ENCODE results near the gene ZNF488.
"Not testable (repeated sequence)": the region's sequence is repeated elsewhere in the genome, so short reads cannot be mapped to it uniquely, and the experiment has no call there.

Gene ZNF488

DNA sequence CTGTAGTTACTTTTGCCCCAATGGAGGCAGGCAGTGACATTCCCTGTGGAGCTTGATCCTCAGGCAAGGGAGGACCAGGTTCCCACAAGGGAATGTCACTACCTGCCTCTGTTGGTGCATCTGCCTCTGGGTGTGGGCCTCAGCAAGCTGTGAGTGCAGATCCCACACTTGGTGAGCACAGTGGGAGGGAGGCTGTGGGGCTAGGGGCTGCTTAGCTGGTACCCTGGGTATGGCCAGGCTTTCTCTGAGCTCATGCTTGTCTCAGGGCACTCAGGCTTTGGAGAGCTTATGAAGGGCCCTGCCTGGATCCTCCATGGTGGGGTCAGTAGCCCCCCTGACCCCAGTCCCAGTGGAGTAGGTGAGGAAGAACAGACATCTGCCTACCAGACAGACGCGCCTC lies 16.2 kb upstream of the ZNF488 start:
- H3K4me3 ChIP-seq (replicated peaks; ENCODE audit: low read depth, low read length) = no peak overlapping the region
- DNase-seq (ENCODE audit: low read depth) = no peak
- TF ChIP-seq, protein P1, sequence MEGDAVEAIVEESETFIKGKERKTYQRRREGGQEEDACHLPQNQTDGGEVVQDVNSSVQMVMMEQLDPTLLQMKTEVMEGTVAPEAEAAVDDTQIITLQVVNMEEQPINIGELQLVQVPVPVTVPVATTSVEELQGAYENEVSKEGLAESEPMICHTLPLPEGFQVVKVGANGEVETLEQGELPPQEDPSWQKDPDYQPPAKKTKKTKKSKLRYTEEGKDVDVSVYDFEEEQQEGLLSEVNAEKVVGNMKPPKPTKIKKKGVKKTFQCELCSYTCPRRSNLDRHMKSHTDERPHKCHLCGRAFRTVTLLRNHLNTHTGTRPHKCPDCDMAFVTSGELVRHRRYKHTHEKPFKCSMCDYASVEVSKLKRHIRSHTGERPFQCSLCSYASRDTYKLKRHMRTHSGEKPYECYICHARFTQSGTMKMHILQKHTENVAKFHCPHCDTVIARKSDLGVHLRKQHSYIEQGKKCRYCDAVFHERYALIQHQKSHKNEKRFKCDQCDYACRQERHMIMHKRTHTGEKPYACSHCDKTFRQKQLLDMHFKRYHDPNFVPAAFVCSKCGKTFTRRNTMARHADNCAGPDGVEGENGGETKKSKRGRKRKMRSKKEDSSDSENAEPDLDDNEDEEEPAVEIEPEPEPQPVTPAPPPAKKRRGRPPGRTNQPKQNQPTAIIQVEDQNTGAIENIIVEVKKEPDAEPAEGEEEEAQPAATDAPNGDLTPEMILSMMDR (IDR thresholded peaks at IDR 0.05; ENCODE audit: low read length, missing control alignments) = no peak

DNA sequence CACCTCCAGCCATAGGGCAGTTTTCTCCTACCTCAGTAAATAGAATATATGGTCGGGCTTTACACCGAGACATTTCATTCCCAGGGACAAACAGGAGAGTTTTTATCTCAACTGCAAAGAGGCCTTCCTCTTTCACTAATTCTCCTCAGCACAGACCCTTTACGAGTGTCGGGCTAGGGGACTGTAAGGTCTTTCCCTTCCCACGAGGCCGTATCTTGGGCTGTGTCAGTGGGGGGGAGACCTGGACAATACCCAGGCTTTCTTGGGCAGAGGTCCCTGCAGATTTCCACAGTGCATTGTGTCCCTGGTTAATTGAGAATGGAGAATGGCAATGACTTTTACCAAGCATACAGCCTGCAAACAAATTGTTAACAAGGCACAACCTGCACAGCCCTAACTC lies 13.2 kb upstream of the ZNF488 start:
- H3K4me3 ChIP-seq (replicated peaks; ENCODE audit: low read depth, low read length) = no peak overlapping the region
- TF ChIP-seq, protein P1 (IDR thresholded peaks at IDR 0.05; ENCODE audit: low read length, missing control alignments) = no peak
- no peak for DNase-seq (ENCODE audit: low read depth)

DNA sequence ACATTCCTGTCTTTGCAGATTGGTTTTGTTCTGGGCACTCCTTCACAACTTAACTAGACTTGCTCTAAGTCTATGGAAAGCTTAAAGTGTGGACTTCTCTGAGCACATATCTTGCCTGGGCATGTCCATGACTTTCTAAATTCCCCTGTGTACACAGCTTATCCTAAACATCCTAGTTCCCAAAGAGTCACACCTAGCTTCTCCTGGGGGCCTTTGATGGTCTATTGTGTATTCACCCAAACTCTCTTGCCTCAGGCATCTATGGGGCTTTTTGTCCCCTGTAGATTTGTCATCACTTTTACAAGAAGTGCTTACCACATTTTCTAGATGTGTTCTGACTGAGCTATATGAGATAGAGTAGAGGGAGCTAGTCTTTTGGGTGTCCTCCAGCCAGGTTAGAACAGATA lies 12.2 kb upstream of the ZNF488 start:
- H3K4me3 ChIP-seq (replicated peaks; ENCODE audit: low read depth, low read length) = no peak overlapping the region
- TF ChIP-seq, protein P1 (IDR thresholded peaks at IDR 0.05; ENCODE audit: low read length, missing control alignments) = no peak
- no peak for DNase-seq (ENCODE audit: low read depth)

DNA sequence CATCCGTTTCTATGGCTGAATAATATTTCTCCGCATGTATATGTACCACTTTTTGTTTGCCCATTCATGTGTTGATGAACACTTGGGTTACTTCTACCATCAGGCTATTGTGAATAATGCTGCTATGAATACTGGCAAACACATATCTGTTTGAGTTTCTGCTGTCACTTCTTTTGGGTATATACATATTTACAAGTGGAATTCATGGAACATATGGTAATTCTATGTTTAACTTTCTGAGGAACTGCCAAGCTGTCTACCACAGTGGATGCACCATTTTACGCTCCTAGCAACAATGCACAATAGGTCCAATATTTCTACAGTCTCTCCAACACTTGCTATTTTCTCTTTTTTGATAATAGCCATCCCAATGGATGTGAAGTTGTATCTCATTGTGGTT lies 5.5 kb upstream of the ZNF488 start:
- TF ChIP-seq, protein P1 (IDR thresholded peaks at IDR 0.05; ENCODE audit: low read length, missing control alignments) = no peak
- H3K4me3 ChIP-seq (replicated peaks; ENCODE audit: low read depth, low read length) = no peak overlapping the region
- no peak for DNase-seq (ENCODE audit: low read depth)

DNA sequence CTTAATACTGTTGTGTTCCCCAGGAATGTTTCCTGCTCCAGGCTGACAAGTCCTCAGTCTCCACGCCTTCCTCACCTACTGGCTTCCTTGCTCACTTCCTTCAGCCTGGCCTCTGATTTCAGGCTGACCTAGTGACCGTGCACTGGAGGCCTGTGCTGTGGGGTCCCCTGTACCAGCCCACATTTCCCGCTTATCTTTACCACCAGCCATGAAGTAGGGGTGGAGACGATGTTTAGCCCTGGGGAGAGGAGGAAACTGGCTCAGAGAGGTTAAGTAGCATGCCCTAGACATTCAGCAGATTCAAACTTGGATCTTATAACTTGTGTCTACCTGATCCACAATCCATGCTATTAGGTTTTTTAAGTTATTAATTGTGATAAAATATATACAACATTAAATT lies 4.8 kb upstream of the ZNF488 start:
- DNase-seq (ENCODE audit: low read depth) = no peak
- TF ChIP-seq, protein P1 (IDR thresholded peaks at IDR 0.05; ENCODE audit: low read length, missing control alignments) = no peak
- no peak overlapping the region for H3K4me3 ChIP-seq (replicated peaks; ENCODE audit: low read depth, low read length)

DNA sequence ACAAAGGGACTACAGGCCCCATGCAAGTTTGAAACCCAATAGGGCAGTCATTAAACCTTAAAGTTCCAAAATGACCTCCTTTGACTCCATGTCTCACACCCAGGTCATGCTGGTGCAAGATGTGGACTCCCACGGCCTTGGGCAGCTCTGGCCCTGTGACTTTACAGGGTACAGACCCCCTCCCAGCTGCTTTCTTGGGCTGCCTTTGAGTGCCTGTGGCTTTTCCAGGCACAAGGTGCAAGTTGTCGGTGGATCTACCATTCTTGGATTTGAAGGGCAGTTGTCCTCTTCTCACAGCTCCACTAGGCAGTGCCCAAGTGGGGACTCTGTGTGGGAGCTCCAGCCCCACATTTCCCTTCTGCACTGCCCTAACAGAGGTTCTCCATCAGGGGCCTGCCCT lies 2.0 kb upstream of the ZNF488 start:
- not testable (repeated sequence) for H3K4me3 ChIP-seq (replicated peaks; ENCODE audit: low read depth, low read length); DNase-seq (ENCODE audit: low read depth)

DNA sequence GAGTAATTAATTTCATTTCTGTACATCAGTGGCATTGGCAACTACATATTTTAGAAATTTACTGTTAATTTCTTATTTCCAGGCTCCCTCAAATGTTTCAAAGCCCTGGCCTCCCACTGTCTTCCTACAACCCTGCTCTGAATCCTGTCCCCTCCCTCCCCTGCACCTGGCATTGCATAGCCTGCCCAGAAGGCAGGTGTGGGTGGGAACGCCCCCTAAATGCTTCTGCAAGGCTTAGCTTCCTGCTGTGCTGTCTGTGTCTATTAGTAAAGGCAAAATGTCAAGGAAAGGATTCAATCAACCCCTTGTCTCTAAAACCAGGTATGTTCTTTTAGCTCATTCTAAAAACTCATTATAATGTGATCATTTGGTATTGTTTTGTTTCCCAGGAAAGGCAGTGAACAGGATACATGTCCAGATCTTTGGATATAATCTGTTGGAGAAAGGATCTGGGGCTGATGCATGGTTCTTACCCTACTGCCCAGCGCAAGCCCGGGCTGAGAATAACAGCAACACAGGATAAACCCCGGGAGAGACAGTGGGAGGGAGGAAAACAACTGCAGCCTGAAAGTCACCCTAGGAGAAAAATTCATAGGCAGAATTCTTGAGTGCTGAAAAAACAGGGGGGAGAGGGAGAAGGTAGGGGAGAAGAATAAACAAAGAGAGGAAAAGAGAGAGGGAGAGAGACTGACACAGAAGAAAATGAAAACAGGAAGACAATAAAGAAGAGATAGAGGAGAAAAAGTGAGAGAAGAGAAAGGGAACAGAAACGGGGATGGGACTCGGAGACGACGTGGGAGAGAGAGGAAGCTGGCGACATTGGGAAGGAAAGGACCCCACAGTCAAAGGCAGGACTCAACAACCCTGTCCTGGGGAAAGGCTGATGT lies 589 bp downstream of the ZNF488 start:
- TF ChIP-seq, protein P1 (IDR thresholded peaks at IDR 0.05; ENCODE audit: low read length, missing control alignments) = no peak
- peak overlapping the region; percentile 71 for H3K4me3 ChIP-seq (replicated peaks; ENCODE audit: low read depth, low read length)
- no peak for DNase-seq (ENCODE audit: low read depth)
